Activated CD4-positive, alpha-beta memory T cell treated with anti-CD3 and anti-CD28 coated beads for 36 hours (primary cell): ENCODE results near the gene RHOT2. TPM values are rescaled to one million over a fixed set of nuclear protein-coding genes. Genes with fewer than 3 reads are reported as not detected.

Experiments
- CTCF ChIA-PET: fragments of 350-600 bp; sonication (Branson Sonifier 250); formaldehyde crosslinking; loops from one replicate; lab custom pipeline; 2021; ENCODE audit warnings: antibody characterized with exemption, inconsistent platforms; lab: Charles Lee
- POLR2A ChIA-PET: fragments of 350-600 bp; sonication (Branson Sonifier 250); formaldehyde crosslinking; loops from one replicate; lab custom pipeline; 2021; ENCODE audit warnings: antibody characterized with exemption; lab: Charles Lee
- DNase-seq: peaks from one replicate; pipeline ENCODE4 v3.0.0-alpha.2; 2020
- H3K27ac Mint-ChIP-seq: one replicate; pipeline ENCODE4 v1.8.0; 2021; ENCODE audit warnings: mixed read lengths
- H3K27me3 Mint-ChIP-seq: one replicate; pipeline ENCODE4 v1.8.0; 2021; ENCODE audit warnings: mixed read lengths
- H3K36me3 Mint-ChIP-seq: one replicate; pipeline ENCODE4 v1.8.0; 2021; ENCODE audit warnings: mixed read lengths
- H3K4me1 Mint-ChIP-seq: one replicate; pipeline ENCODE4 v1.8.0; 2021; ENCODE audit warnings: low read depth, mixed read lengths
- H3K4me3 Mint-ChIP-seq: one replicate; pipeline ENCODE4 v1.8.0; 2021; ENCODE audit warnings: mild to moderate bottlenecking, mixed read lengths
- H3K9me3 Mint-ChIP-seq: one replicate; pipeline ENCODE4 v1.8.0; 2021; ENCODE audit warnings: mixed read lengths
- intact Hi-C: fragments of 100-400 bp; cut with micrococcal nuclease; formaldehyde crosslinking; loops from one replicate; pipeline ENCODE4 v1.15.1; 2023
- total RNA-seq, 2 experiments: library from RNA; stranded (reverse); gene quantifications; one replicate each; pipeline ENCODE4 v1.2.3, GENCODE V29; 2021

Gene RHOT2
- 100 to 1,000 TPM; 112 to 128 TPM for total RNA-seq

DNA sequence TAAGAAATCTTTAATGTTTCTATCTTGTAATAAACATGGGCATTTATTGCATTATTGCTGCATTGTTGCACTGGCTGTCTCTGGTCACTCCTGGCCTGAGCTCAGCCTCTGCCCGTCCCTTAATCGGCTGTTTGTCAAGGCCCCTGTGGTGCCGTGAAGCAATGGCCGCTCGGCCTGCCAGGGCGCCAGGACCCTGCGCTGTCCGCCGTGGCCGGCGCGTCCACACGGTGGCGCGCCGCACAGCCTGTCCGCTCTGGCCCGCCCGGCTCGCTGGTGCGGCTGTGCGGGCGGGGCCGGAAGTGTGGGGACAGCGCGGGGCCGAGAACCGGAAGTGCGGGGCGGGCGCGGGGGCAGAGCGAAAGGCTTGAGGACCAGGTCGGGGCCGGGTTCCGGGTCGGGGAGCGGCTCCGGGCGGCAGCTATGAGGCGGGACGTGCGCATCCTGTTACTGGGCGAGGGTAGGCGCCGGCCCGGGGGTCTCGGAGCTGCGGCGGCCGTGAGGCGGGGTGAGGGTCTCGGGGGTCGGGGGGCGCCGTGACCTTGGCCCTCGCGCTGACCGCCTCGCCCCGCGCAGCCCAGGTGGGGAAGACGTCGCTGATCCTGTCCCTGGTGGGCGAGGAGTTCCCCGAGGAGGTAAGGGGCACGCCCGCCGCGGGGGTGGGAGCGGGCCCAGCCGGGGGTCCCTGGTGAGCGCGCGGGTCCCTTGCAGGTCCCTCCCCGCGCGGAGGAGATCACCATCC lies at the start of gene RHOT2:
Gene RHOT2 (plus strand): TSS at position 353 of the 739 bp plus-strand sequence. CDS start 68 bp downstream, at position 421.
- Mint-ChIP-seq H3K27me3 (no peaks in the 10 kb centered on the region), H3K4me3 (peak within 1 kb of the TSS; percentile 77), H3K9me3 (no peaks in the 10 kb centered on the region), H3K36me3 (peaks cover 11% of the 10 kb centered on the region), H3K27ac (peak within 1 kb of the TSS; percentile 85), H3K4me1 (peaks cover 6% of the 10 kb centered on the region)
- intact Hi-C loops, result no loop called here
- DNase-seq, result peak; percentile 96
- ChIA-PET CTCF (interaction anchor here (0.6 to 1.9 kb wide), 10 partner anchors 11 to 1038 kb away, joined by 3 to 7 read pairs (median 3); partner anchors contain the start of gene STUB1), POLR2A (interaction anchor here (0.9 to 1.8 kb wide), 3 partner anchors 13 to 19 kb away, joined by 3 to 4 read pairs (median 4); partner anchors contain the start of genes JMJD8, STUB1 and WDR90)

DNA sequence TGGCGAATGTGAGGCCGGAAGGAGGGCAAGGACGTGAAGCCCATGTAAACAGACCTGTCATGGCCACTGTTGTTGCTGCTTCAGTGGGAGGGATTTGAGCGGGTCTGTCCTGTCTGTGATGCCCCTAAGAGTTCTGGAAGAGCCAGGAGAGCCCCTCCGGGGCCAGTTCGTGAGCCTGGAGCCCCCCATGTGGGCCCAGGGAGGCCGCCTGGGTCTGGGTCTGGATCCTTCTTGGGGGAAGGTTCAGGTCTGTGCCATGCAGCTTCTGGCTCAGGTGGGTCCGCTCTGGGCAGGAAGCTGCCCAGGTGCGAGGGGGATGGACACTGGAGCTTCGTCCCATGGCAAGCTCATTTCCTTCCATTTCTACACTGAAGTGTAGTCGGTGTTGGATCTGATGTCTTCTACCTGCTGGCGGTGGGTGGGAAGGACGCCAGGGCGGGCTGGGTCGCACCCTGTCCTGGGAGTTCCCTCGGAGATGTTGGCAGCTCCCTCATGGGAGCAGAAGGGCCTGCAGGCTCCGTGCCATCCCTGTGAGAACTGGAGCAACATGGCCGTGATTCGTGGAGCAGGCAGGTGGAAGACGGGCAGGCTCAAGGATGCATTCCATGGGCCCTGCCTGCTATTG lies 48.3 kb upstream of the RHOT2 start:
- H3K9me3 Mint-ChIP-seq, result no peaks in the 10 kb centered on the region
- no peak overlapping the region for H3K27ac Mint-ChIP-seq
- POLR2A ChIA-PET, result no interaction called here
- H3K36me3 Mint-ChIP-seq, result peaks cover 2% of the 10 kb centered on the region
- no peak for DNase-seq
- intact Hi-C loops, result no loop called here
- CTCF ChIA-PET, result interaction anchor here (2.0 kb wide), 1 partner anchor 8 kb away, joined by 6 read pairs; no protein-coding TSS in a partner anchor
- H3K4me1 Mint-ChIP-seq, result no peaks in the 10 kb centered on the region
- no peak overlapping the region for H3K4me3 Mint-ChIP-seq
- no peaks in the 10 kb centered on the region for H3K27me3 Mint-ChIP-seq

GRCh38 chr16:620700-621525 lies 47.0 kb upstream of the RHOT2 start:
- CTCF ChIA-PET, result interaction anchor here (1.0 to 2.0 kb wide), 2 partner anchors 10 to 11 kb away, joined by 3 to 6 read pairs; no protein-coding TSS in a partner anchor
- no peaks in the 10 kb centered on the region for H3K36me3 Mint-ChIP-seq
- H3K27me3 Mint-ChIP-seq, result no peaks in the 10 kb centered on the region
- no peak for DNase-seq
- POLR2A ChIA-PET, result no interaction called here
- H3K9me3 Mint-ChIP-seq, result no peaks in the 10 kb centered on the region
- intact Hi-C loops, result no loop called here
- no peak overlapping the region for H3K4me3 Mint-ChIP-seq
- H3K4me1 Mint-ChIP-seq, result no peaks in the 10 kb centered on the region
- H3K27ac Mint-ChIP-seq, result no peak overlapping the region

DNA sequence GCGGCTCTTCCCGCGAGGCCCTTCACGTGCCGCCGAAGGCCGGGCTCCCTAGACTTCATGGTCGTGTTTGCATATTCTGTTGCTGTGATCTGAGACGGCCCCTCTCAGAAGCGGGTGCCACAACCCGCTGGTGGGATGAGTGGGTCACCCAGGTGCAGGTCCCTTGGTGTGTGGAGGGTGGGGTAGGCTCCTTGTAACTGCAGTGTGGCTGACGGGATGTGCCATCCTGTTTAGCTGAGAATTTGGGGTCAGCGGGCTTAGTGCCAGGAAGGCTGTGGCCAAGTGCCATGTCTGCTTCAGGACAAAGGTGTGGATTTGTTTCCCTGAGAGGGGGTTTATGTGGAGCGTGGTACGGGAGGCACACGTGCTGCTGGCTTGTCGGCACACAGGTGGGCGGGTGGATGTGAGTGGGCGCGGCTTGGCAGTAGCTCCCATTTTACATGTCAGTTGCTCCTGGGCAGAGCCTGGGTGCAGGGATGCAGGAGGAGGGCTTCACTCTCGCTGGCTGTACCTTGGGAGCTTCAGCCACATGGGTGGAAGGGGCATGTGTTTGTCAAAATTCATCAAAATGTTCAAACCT lies 46.3 kb upstream of the RHOT2 start:
- Mint-ChIP-seq H3K9me3 (no peaks in the 10 kb centered on the region), H3K4me1 (no peaks in the 10 kb centered on the region), H3K4me3 (no peak overlapping the region), H3K27ac (no peak overlapping the region), H3K27me3 (no peaks in the 10 kb centered on the region), H3K36me3 (no peaks in the 10 kb centered on the region)
- intact Hi-C loops, result no loop called here
- DNase-seq, result no peak
- ChIA-PET CTCF (no interaction called here), POLR2A (no interaction called here)

DNA sequence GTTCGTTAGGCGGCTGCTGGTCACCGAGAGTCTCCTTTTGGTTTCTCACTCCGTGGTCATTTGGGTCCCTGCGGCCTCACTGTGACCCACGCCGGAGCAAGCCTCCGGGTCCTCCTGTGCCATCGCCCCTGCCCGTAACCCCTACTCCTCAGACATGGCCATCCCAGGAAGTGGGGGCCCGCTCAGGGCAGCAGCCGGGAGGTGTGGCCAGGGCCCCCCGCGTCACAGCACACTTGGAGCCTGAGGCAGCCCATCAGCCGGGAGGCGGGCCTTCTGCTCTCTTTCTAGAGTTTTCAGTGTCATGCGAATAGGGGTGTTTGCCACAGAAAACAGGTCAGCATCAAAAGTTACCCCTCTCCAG lies 45.0 kb upstream of the RHOT2 start:
- Mint-ChIP-seq H3K27me3 (no peaks in the 10 kb centered on the region), H3K9me3 (no peaks in the 10 kb centered on the region), H3K27ac (no peak overlapping the region), H3K36me3 (no peaks in the 10 kb centered on the region), H3K4me1 (no peaks in the 10 kb centered on the region), H3K4me3 (no peak overlapping the region)
- ChIA-PET POLR2A (no interaction called here), CTCF (no interaction called here)
- DNase-seq, result no peak
- intact Hi-C loops, result no loop called here

DNA sequence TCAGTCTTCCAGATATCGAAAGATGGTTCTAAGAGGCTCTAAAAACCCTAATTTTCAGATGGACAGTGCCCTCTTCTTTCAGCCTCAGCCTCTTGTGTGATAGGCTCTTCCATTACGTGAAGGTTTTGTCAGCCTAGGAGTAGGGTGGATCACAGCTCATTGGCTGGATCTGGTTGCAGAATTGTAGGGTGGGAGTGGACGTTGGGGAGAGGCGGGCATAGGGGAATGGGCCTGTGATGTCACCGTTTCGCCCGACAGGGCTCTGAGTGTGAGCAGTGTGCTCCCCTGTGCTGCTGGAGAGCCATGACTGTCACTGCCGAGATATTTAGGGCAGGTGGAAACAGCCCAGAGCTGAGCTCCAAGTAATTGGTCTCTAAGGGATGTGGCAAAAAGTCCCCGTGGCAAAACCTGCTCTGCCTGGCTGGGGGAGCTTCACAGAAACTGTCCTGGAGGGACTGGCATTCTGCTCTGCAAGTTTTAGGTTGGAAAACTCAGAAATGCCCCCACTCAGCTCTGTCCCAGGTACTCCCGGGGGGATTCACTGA lies 43.3 kb upstream of the RHOT2 start:
- Mint-ChIP-seq H3K9me3 (no peaks in the 10 kb centered on the region), H3K36me3 (no peaks in the 10 kb centered on the region), H3K27me3 (no peaks in the 10 kb centered on the region), H3K4me3 (no peak overlapping the region), H3K4me1 (no peaks in the 10 kb centered on the region), H3K27ac (no peak overlapping the region)
- intact Hi-C loops, result no loop called here
- POLR2A ChIA-PET, result interaction anchor here (1.3 kb wide), 1 partner anchor 12 kb away, joined by 3 read pairs; the partner anchor contains the start of gene METTL26
- CTCF ChIA-PET, result interaction anchor here (1.1 to 1.7 kb wide), 2 partner anchors 14 to 23 kb away, joined by 4 to 6 read pairs; no protein-coding TSS in a partner anchor
- DNase-seq, result no peak

- Mint-ChIP-seq H3K4me3 (no peak overlapping the region), H3K4me1 (no peaks in the 10 kb centered on the region), H3K27ac (no peak overlapping the region), H3K9me3 (no peaks in the 10 kb centered on the region), H3K27me3 (no peaks in the 10 kb centered on the region), H3K36me3 (no peaks in the 10 kb centered on the region)
- CTCF ChIA-PET, result interaction anchor here (1.1 to 1.7 kb wide), 2 partner anchors 15 to 22 kb away, joined by 4 to 6 read pairs; no protein-coding TSS in a partner anchor
- DNase-seq, result no peak
- POLR2A ChIA-PET, result interaction anchor here (1.3 kb wide), 1 partner anchor 11 kb away, joined by 3 read pairs; the partner anchor contains the start of gene METTL26
- intact Hi-C loops, result no loop called here
These were observed 42.6 kb upstream of the RHOT2 start for GRCh38 chr16:625117-625976.

GRCh38 chr16:625977-626765 lies 41.8 kb upstream of the RHOT2 start:
- POLR2A ChIA-PET, result no interaction called here
- no peak overlapping the region for H3K4me3 Mint-ChIP-seq

DNA sequence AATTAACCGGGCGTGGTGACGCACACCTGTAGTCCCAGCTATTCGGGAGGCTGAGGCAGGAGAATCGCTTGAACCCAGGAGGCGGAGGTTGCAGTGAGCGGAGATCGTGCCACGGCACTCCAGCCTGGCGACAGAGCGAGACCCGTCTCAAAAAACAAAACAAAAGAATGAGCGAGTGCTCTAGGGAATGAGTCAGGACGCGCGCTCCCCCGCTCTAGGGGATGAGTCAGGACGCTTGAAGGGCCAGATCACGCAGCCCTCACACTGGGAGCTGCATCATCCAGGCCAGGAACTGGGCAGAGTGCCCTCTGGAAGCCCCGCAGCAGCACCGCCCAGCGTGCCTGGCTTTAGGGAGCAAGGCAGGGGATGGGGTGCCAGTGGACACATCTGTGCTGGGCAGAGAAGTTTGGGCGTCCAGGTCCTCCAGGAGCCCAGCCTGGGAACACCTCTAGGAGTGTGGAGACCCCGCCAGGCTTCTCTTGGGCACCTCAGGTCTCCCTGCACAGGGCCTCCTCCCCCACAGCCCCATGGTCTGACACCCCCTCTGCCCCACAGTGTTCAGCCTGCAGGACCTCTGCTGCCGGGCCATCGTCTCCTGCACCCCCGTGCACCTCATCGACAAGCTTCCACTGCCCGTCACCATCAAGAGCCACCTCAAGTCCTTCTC lies 41.0 kb upstream of the RHOT2 start:
- ChIA-PET CTCF (no interaction called here), POLR2A (no interaction called here)
- H3K27ac Mint-ChIP-seq, result no peak overlapping the region
- no peak for DNase-seq
- no peaks in the 10 kb centered on the region for H3K4me1 Mint-ChIP-seq
- no peak overlapping the region for H3K4me3 Mint-ChIP-seq
- intact Hi-C loops, result no loop called here
- H3K27me3 Mint-ChIP-seq, result no peaks in the 10 kb centered on the region
- H3K36me3 Mint-ChIP-seq, result no peaks in the 10 kb centered on the region
- H3K9me3 Mint-ChIP-seq, result no peaks in the 10 kb centered on the region

More at GRCh38 chr16:625977-626765, 41.8 kb upstream of the RHOT2 start:
- Mint-ChIP-seq H3K9me3 (no peaks in the 10 kb centered on the region), H3K27me3 (no peaks in the 10 kb centered on the region), H3K4me1 (no peaks in the 10 kb centered on the region), H3K36me3 (no peaks in the 10 kb centered on the region), H3K27ac (no peak overlapping the region)
- intact Hi-C loops, result no loop called here
- CTCF ChIA-PET, result no interaction called here
- DNase-seq, result no peak
